ENCODE data around the gene TMEM247. TPM values are rescaled to one million over a fixed set of nuclear protein-coding genes. Genes with fewer than 3 reads are reported as not detected.

Gene TMEM247
- total RNA-seq, 4 donors from 2014 or later = not detected

- Histone ChIP-seq H3K36me3 (no peaks in the 10 kb centered on the region), H3K27me3 (no peaks in the 10 kb centered on the region), H3K27ac (peak overlapping the region in 2 of 4 donors; percentile 29 to 46), H3K4me1 (peaks cover 0 to 34% (median 18%) of the 10 kb centered on the region in 3 donors), H3K9me3 (no peaks in the 10 kb centered on the region), H3K4me3 (no peak overlapping the region)
- TF ChIP-seq, protein P1, sequence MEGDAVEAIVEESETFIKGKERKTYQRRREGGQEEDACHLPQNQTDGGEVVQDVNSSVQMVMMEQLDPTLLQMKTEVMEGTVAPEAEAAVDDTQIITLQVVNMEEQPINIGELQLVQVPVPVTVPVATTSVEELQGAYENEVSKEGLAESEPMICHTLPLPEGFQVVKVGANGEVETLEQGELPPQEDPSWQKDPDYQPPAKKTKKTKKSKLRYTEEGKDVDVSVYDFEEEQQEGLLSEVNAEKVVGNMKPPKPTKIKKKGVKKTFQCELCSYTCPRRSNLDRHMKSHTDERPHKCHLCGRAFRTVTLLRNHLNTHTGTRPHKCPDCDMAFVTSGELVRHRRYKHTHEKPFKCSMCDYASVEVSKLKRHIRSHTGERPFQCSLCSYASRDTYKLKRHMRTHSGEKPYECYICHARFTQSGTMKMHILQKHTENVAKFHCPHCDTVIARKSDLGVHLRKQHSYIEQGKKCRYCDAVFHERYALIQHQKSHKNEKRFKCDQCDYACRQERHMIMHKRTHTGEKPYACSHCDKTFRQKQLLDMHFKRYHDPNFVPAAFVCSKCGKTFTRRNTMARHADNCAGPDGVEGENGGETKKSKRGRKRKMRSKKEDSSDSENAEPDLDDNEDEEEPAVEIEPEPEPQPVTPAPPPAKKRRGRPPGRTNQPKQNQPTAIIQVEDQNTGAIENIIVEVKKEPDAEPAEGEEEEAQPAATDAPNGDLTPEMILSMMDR (IDR thresholded peaks at IDR 0.05) = no peak
- TF ChIP-seq POLR2A (IDR thresholded peaks at IDR 0.05) = no peak
- DNase-seq = no peak
- intact Hi-C loops (cut with DNase I) = loop anchor here (10.0 kb wide), 1 partner anchor 117 kb away; no protein-coding TSS in a partner anchor
- 71 to 74% methylated on average over 7 to 8 of the region's 8 CpGs for WGBS, 2 donors
These were observed 8.4 kb downstream of the TMEM247 start for GRCh38 chr2:46487667-46488335.

GRCh38 chr2:46488389-46488788, 9.0 kb downstream of the TMEM247 start:
- no peak for DNase-seq
- no peak overlapping the region for H3K4me3 ChIP-seq
- peak overlapping the region in 2 of 4 donors; percentile 29 to 46 for H3K27ac ChIP-seq
- peaks cover 0 to 35% (median 18%) of the 10 kb centered on the region in 3 donors for H3K4me1 ChIP-seq
- H3K27me3 ChIP-seq = no peaks in the 10 kb centered on the region
- no peaks in the 10 kb centered on the region for H3K9me3 ChIP-seq
- H3K36me3 ChIP-seq = no peaks in the 10 kb centered on the region
- intact Hi-C loops (cut with DNase I) = loop anchor here (10.0 kb wide), 1 partner anchor 116 kb away; no protein-coding TSS in a partner anchor
- 64 to 88% methylated on average over 1 to 2 of the region's 2 CpGs for WGBS, 2 donors
- no peak for TF ChIP-seq POLR2A (IDR thresholded peaks at IDR 0.05)

DNA sequence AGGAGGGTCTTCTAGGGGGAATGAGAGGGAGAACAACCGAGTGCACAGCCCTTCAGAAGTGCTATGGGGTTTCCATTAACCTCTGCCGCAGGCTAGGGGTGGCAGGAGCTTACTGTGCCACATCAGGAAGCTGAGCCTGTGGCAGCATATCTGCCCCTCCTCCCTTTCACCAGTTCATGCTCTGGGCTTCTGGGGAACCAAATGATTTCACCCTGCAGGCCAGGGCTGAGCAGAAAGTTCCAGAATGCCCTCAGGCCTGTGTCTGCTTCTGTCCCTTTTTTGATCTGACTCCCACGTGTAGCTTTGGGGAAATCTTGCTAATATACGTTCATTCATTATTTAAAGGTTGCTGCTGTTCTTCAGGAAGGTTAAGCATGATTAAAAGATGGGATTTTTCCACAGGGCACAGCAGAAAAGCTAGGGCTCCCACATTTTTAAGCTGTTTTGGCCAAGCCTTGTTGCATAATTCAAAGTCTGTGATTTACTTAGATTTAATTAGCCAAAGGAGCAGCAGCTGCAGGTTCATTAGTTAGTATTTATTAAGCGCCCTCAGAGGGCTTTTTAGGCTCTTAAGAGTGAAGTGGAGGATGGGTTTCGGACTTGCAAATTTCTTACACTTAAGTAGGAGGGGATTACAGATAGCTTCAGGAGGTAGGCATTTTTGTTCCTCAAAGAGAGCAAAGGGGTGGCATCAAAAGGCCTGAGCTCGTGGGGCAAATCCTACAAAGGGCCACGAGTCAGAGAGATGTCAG, 10.2 kb downstream of the TMEM247 start:
- Histone ChIP-seq H3K27ac (peak overlapping the region in 2 of 4 donors; percentile 33 to 36), H3K4me3 (no peak overlapping the region), H3K36me3 (no peaks in the 10 kb centered on the region), H3K27me3 (no peaks in the 10 kb centered on the region), H3K9me3 (no peaks in the 10 kb centered on the region), H3K4me1 (peaks cover 0 to 40% (median 18%) of the 10 kb centered on the region in 3 donors)
- no peak for DNase-seq
- intact Hi-C loops (cut with DNase I) = loop anchor here (10.0 kb wide), 1 partner anchor 115 kb away; no protein-coding TSS in a partner anchor
- TF ChIP-seq, protein P1 (IDR thresholded peaks at IDR 0.05) = no peak
- no peak for TF ChIP-seq POLR2A (IDR thresholded peaks at IDR 0.05)
- WGBS, 2 donors = 58 to 76% methylated on average over 6 to 8 of the region's 8 CpGs

DNA sequence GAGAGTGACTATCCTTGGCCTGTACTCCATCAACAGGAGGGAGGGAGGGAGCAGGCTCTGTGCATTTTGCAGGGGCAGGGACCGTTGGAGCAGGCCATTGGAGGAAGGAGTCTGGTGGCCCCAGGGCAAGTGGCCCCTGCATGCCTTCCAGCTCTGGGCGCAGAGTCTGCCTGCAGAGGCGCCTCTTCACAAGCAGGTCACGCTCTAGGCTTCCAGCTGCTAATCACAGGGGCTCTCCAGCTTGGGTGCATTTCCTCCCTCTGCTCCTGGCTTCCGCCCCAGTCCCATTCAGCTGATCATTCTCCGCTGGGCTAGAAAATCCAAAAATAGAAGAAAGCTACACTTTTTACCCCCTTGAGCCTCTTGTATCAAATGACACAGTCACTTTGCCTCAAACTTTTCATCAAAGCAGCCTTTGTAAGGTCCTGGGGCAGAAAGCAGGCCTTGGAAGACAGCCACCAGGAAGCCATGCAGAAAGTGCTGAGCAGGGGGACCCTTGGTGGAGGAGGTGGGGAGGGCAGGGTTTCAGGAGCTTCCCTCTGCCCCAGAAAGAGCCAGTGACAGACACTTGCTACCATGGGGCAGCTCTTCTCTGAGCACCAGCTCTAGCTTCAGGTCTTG, 11.3 kb downstream of the TMEM247 start:
- peak overlapping the region in 3 of 4 donors; percentile 33 to 46 (median 36) for H3K27ac ChIP-seq
- peaks cover 0 to 40% (median 18%) of the 10 kb centered on the region in 3 donors for H3K4me1 ChIP-seq
- 62 to 75% methylated on average over 3 to 4 of the region's 6 CpGs for WGBS, 2 donors
- TF ChIP-seq, protein P1 (IDR thresholded peaks at IDR 0.05) = no peak
- TF ChIP-seq POLR2A (IDR thresholded peaks at IDR 0.05) = no peak
- no peaks in the 10 kb centered on the region for H3K27me3 ChIP-seq
- no peaks in the 10 kb centered on the region for H3K9me3 ChIP-seq
- no peak overlapping the region for H3K4me3 ChIP-seq
- H3K36me3 ChIP-seq = no peaks in the 10 kb centered on the region
- DNase-seq = no peak
- intact Hi-C loops (cut with DNase I) = no loop called here

GRCh38 chr2:46492301-46492700, 12.9 kb downstream of the TMEM247 start:
- WGBS, 2 donors = 94 to 95% methylated on average over 5 to 6 of the region's 7 CpGs
- DNase-seq = no peak
- Histone ChIP-seq H3K27me3 (peaks cover 0 to 4% (median 0%) of the 10 kb centered on the region in 4 donors), H3K4me1 (peaks cover 0 to 39% (median 18%) of the 10 kb centered on the region in 3 donors), H3K9me3 (no peaks in the 10 kb centered on the region), H3K36me3 (no peaks in the 10 kb centered on the region), H3K4me3 (no peak overlapping the region), H3K27ac (no peak overlapping the region)
- intact Hi-C loops (cut with DNase I) = no loop called here
- TF ChIP-seq, protein P1 (IDR thresholded peaks at IDR 0.05) = no peak
- TF ChIP-seq POLR2A (IDR thresholded peaks at IDR 0.05) = no peak
